NCI-H526 (cell line): ENCODE measurements around the gene PRKAR1B.

Experiments used
- DNase-seq, 2 experiments: peaks; one replicate each; lab custom pipeline; 2025; lab: John Stamatoyannopoulos, UW

The PRKAR1B gene

GRCh38 chr7:509426-510130 is 217.5 kb downstream of the PRKAR1B start:
- no peak for DNase-seq

- no peak for DNase-seq
These were observed 218.5 kb downstream of the PRKAR1B start for GRCh38 chr7:508461-509170.

DNA sequence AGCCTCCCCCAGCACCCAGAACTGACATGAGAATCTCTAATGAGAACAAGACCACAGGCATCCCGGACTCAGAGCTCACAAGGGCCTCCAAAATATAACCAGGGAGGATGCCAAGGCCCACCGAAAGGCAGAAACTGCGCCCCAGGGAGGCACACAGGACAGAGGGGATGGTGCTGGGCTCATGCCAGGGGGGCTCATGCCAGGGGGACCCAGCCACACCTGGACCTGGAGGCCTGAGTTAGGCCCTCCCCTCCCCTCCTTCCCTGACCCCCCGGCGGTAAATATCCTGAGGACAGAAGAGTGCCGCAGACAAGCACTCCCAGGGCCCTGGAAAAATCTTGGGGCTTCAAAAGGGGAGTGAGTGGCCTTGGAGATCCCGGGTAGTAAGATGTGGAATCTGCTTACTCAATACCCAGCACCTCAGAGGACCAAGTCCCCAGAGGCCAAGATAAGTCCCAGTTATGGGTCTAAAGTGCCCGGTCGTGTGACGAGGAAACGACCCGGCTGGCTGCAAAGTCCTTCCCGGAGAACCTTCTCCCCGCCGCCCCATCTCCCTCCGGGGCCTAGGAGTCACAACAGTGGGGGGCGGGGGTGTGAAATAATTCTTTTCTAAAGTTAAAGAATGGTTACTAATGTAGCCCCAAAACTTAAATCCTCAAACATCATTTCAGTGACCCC is 219.3 kb downstream of the PRKAR1B start:
- no peak for DNase-seq

DNA sequence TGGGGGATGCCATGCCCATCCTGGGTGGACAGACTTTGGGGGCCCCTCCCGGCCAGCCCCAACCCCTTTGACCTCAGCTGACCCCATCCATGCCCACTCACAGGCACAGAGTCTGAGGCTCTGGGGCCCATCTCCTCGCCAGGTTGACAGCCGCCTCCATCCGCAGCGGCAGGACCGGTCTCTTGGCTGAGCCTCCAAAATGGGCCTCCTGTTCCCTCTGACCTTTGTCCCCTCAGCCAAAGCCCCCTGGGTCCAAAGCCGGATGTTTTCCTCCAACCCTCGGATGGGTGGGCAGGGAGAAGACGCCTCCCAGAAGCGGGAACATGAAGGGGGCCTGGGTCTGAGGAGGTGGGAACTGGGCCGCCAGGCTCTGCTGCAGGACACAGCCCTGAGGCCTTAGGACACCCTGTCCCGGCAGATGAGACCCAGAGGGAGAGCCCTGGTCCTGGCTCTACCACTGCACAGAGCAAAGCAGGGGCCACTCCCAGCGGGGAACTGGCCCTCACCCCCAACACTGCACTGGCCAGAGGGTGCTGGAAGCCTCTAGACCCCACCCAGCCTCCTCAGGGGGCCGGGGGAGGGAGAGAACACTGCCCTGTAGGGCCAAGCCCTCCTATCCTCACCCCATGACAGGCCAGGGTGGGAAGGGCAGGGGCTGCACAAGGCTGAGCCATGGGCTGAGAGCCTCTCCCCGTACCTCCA is 220.0 kb downstream of the PRKAR1B start:
- DNase-seq, result no peak

DNA sequence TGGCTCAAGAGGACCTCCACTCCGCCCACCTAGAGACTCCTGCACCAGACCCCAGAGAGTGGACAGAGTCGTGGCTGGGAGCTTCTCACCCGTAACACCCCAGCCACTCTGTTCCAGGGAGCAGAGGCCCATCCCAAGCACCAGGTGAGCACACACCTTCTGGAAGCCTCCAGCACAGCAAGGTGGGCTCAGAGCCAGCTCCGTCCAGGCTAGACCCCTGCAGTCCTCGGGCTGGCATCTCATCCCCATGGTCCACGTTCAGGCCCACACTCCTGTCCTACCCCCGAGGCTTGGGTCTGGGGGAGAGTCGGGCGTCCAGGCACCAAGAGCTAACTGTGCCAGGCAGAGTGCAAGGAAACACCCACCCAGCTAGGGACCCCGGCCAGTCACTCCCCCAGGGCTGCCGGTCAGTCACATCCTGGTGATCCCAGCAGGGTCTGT is 220.7 kb downstream of the PRKAR1B start:
- no peak for DNase-seq

GRCh38 chr7:505171-505570 is 221.9 kb downstream of the PRKAR1B start:
- no peak for DNase-seq

DNA sequence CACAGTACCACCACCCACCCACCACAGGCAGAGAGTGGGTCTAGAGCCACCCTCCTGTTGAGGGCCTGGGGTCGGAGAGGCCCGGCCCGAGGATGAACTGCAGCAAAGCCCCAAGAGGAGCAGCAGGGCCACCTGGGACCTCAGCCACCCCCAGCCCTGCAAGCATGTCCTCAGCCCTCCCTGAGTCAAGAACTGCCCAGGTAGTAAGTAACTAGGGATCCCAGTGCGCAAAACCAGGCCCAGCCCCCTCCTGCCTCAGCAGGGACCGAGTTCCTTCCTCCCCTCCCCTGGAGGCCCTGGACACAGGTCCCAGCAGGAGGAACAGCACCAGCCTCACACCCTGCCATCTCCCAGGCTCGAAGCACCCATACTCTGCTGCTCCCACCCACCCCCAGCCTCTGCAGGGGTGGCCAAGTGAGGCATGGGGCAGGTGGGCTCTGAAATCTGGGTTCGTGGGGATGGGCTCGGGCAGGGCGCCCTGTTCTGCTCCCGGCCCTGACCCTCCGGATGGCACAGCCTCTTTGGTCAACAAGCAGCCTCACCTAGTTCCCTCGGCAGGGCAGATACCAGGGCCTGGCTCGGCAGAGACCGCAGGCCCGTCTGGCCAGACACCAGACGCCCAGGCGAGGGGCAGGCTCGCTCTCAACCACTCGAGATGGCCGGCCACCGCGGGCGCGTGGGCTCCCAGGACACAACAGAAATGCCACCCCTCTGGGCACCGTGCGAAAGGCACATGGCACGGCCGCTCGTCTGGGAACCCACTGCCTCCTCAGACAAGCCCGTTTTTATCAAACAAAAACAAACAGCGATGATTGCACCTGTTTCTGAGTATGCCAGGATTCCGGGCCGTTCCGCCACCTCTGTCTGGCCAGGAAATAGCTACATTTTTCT is 222.6 kb downstream of the PRKAR1B start:
- DNase-seq, result no peak

GRCh38 chr7:503575-504111 is 223.4 kb downstream of the PRKAR1B start:
- DNase-seq, result peak in 1 of 2 experiments; percentile 79

- no peak for DNase-seq
These were observed 224.8 kb downstream of the PRKAR1B start for GRCh38 chr7:502296-502695.

GRCh38 chr7:501526-501925 is 225.6 kb downstream of the PRKAR1B start:
- DNase-seq, result no peak

DNA sequence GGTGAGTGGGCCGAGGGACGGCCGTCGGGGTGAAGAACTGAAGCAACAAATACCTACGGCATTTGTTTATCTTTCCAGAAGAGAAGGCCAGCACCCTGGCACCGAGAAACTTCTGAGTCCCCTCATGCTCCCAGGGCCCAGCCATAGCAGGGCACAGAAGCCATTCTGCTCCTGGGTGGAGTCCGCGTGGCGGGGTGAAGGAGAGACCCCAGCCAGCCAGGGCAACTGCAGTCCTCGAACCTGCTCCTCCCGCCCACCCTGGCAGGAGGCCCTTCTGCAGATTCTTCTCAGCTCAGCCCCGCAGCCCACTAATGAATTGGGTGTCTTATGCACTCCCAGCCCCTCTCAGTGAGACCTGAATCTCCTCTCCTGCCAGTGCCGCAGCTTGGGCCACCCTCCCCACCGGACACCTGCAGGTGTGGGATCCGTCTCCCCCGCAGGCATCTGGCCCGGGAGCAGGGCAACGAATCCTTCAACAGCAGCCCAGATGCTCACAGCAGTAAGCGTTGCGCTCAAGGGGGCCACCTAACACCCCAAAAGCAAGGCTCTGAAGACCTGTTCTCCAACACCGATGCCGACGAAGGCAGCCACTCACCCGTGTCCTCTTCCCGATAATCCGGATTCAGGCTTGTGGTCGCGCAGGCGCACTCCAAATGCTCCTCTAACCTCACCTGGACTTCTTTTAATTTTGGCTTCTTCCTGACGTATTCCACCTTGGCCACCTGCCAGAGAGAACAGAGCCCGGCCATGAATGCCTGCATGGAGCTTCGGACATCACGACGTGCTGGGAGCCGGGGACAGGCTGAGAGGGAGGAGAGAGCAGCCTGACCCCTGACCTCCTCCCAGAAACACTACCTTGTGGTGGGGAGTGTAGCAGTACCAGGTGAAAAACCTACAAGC is 226.3 kb downstream of the PRKAR1B start:
- DNase-seq, result no peak

GRCh38 chr7:499853-500485 is 227.1 kb downstream of the PRKAR1B start:
- no peak for DNase-seq
